Suppressor macrophage (primary cell): Measurements from ENCODE around the gene ZNF385C.

Experiments
- DNase-seq, 4 experiments: peaks; one replicate each; pipeline ENCODE4 v3.0.0-alpha.2; 2020 to 2022

The ZNF385C gene

GRCh38 chr17:42125565-42125964, 27.3 kb upstream of the ZNF385C start:
- DNase-seq, result no peak

- no peak for DNase-seq
These were observed 26.0 kb upstream of the ZNF385C start for GRCh38 chr17:42124256-42124655.

GRCh38 chr17:42122371-42123303, 24.4 kb upstream of the ZNF385C start, which contains the start of gene HSPB9:
TSS of gene HSPB9 (plus strand) at chr17:42122804. CDS start at chr17:42122851, 47 bp downstream.
- DNase-seq, result no peak

DNA sequence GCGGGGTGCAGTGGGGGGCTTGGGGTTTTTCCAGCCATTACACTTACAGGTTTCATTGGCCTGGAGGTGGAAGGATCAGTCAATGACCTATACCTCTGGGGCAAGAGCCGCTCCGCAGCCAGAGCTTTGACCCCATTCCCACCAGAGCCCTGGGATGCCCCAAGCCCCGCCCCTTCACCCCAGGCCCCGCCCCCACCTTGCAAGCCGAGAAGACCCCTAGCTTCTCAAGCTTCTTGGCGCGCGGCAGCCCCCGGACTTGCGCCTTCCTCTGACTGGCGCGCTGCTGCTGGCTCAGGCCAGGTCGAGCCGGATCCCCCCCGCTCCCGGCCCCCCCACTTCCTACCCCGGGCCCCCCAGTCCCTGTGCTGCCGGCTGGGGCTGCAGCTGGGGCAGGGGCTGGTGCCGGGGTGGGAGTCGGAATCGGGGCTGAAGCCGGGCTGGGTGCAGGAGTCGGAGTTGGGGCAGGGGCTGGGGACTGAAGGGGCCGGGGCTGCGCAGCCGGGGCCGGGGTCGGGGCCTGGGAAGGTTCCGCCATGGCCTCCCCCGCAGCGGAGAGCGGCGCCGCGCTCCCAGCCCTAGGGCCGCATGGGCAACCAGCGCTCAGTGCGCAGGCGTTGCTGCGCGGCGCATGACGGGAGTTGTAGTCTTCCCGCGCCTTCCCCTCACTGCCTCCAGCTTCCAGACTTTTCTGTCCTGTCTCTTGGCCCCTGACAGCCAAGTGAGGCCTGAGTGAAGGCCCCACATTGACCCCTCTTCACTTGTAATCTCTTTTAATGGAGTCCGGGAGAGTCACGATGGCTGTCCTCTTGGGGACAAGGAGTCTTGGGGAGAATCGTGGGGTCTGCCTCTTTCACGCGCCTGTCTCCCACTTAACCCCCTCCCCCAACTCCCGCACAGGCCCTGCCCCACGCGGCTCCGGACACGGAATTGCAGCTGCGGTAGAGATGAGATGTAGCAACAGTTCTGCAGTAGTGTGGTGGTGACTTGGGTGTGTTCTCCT, 22.8 kb upstream of the ZNF385C start, which contains the start of gene KAT2A:
KAT2A (minus strand) TSS at position 598 of the 1,000 bp plus-strand sequence; CDS start at position 535, 63 bp downstream.
- peak; percentile 88 to 94 (median 90) for DNase-seq

GRCh38 chr17:42120161-42120769, 22.0 kb upstream of the ZNF385C start:
- no peak for DNase-seq

DNA sequence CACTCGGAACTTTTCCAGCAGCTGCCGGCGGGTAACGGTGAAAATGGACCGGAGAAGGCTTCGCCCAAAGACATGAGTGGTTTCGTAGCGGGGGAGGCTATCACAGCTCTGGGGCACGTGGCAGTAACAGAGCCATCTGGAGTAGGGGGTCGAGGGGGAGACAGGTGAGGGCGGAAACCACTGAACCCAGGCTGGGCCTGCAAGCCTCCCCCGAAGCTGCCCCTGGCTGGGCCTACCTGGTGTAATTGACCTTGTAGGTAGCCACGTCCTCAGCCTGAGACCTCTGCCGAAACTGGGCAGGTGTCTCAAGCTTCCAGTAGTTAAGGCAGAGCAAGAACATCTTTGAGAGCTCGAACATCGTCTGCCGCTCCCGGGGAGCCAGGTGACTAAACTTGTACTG, 21.0 kb upstream of the ZNF385C start:
- DNase-seq, result no peak

DNA sequence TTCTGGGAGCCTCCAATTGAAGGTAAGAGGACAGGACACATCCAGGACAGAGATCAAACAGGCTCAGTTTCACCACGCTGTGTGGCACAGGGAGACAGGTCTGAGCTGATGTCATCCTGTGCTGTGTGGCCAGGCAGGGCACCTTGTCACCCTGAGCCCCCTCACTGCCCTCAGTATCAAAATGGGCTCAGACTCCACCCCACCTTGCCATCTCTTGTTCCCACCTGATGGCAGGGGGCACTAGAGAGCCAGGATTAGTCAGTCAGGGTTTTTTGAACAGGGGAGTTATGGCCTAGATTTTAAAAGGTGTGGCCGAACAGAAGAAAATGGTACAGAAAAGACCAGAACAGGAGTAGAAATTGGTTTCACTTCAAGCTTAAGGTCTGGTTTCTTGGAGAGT, 20.3 kb upstream of the ZNF385C start:
- peak; percentile 18 to 58 (median 40) for DNase-seq

GRCh38 chr17:42118126-42118510, 19.8 kb upstream of the ZNF385C start:
- DNase-seq, result no peak

DNA sequence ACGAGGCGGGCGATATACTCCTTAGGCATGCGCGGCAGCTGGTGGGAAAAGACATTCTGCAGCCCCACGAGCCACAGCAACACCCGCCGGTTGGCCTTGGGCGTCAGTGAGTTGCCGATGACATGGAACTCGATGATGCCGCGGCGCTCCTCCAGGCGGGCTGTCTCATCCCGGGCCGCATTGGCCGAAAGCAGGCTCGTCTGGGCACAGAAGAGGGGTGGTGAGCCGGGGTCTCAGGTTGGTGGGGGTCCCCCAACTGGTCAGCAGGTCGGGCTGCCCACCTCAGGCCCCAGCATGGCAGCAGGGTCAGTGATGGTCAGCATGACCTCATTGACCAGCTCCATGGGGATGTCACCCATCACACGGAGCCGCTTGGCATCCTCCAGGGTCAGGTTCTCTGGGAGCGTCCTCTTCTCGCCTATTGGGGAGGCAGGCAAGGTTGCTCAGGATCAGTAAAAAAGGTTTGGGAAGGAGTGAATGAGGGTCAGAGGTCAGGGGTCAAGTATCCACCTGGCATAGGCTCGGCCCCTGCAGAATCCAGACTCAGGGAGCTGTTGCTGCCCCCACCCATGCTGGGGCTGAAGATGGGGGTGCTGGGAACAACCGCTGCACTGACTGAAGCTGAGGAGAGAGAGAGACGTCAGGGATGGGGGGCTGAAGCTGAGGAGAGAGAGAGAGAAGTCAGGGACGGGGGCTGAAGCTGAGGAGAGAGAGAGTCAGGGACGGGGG, 19.3 kb upstream of the ZNF385C start:
- DNase-seq, result no peak

DNA sequence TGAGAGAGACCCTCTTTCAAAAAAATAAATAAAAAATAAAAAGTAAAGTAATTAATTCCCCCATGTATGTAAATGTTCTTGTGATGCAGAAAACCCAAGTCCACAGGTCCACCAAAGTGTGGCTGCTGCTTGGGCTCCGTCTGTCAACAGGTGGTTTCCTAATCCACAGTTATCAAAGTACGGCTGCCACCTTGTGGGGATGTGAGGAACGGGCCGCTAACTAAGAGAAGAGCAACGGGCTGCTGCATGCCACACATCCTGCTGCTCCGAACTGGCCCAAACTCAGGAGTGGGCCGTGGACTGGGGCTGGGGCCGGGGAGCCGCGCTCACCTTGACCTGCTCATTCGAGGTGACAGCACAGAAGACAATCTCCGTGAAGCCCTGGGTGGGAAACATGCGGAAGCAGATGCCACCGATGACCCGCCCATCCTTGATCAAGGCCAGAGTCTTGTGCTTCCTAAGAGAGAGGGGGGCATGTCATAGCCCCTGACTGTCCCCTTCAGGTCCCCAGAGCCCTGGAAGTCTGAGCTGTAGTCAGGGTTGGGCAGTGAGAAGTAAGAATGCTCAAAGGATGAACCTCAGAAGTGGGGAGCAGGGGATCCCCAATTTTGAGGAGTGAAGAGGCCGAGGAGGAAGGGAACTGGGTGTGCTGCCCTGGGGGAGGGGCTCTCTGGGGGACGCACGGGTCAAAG, 18.6 kb upstream of the ZNF385C start:
- DNase-seq, result peak; percentile 85 to 90 (median 88)

DNA sequence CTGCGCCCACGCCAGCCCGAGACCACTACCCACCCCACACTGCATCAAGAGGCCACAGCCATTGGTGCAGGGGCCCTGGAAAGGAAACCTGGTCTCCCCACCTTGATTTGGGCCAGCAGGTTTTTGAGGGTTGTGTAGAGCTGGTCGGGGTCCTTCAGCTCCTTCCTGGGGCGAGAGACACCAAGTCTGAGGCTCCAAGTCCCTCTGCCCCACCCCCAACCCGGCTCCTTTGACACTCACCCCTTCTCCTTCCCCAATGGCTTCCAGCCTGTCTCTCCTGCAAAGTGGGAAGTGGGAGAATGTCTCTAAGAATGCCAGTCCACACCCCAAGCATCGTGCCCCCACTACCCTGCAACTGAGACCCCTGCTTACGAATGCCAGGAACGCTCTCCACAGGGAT, 15.8 kb upstream of the ZNF385C start:
- no peak for DNase-seq

- no peak for DNase-seq
These were observed 15.2 kb upstream of the ZNF385C start for GRCh38 chr17:42113293-42114069.

GRCh38 chr17:42112552-42113176, 14.4 kb upstream of the ZNF385C start, which contains the start of gene DHX58:
TSS of gene DHX58 (minus strand) at chr17:42112714. CDS start at chr17:42111892, 822 bp downstream.
- peak; percentile 85 to 92 (median 90) for DNase-seq

DNA sequence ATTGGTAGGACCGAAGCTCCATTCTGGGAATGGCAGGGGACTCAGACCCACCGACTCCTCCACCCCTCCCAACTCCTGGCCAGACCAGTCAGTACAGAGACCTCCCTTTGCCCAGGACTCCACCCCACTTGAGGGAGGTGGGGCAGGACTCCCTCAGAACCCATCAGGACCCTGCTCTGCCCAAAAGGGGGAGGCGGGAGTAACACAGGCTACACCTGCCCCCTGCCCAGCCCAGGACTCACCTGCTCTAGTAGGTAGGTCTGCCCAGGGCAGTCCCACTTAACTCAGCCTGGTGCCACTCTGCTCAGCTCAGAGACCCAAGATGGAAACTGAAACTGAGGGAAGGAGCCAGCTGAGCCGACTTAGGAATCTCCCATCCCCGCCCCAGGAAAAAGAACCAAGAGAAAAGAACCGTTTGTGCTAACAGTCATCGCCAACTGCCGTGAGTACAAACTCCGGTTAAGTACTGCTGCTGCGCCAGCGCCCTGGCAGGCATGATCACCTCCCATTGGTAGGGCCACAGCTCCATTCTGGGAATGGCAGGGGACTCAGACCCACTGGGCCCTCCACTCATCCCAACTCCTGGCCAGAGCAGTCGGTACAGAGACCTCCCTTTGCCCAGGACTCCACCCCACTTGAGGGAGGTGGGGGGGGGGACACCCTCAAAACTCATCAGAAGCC, 13.7 kb upstream of the ZNF385C start:
- peak; percentile 23 to 55 (median 38) for DNase-seq

- no peak for DNase-seq
These were observed 13.0 kb upstream of the ZNF385C start for GRCh38 chr17:42111265-42111636.

- no peak for DNase-seq
These were observed 12.3 kb upstream of the ZNF385C start for GRCh38 chr17:42110301-42111264.

GRCh38 chr17:42109086-42109485, 10.8 kb upstream of the ZNF385C start:
- no peak for DNase-seq
